Raji (cell line): Measurements from ENCODE around the gene DCAF5.

Experiments used
- POLR2A ChIP-seq: IDR thresholded peaks from 2 replicates; pipeline ENCODE4 v1.6.1; 2011; ENCODE audit warnings: low read depth, low read length, control low read depth; ENCODE audit not compliant: insufficient read depth

DCAF5 gene

DNA sequence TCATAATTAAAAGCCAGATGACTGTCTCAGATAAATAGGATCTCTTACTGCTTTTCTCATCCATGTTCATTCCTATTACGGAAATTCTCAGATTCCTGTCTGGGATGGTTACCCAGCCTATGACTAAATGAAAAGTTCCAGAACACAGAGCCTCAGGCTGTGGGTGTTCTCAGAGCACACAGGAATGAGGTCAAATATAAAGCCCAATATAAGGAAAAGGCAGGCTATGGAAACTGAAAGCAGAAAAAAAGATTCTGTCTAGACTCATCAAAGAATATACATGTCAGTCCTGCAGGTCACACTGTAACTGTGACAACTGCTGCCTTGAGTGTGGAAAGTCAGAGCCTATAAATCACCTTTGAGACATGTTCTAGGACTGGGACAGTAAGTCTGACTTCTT lies 64.3 kb downstream of the DCAF5 start:
- TF ChIP-seq POLR2A, result no peak

DNA sequence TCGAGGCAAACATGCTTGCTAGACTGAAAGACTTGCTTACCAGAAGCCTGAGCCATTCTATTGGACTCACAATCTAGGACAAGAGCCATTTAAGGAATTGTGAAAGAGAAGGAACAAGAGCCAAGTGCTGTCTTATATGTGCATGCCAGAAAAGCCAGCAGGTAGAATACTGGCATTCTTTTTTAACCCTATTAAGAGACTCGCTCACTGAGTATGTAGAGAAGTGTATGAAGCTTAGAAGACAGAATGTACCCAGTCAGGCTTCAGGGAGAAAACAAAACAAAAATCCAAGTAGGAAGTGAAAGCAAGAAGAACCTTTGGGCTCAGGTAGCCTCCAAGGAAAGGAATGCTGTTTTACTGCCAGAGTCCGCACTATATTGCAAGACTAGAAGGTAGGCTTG lies 65.9 kb downstream of the DCAF5 start:
- TF ChIP-seq POLR2A, result no peak

DNA sequence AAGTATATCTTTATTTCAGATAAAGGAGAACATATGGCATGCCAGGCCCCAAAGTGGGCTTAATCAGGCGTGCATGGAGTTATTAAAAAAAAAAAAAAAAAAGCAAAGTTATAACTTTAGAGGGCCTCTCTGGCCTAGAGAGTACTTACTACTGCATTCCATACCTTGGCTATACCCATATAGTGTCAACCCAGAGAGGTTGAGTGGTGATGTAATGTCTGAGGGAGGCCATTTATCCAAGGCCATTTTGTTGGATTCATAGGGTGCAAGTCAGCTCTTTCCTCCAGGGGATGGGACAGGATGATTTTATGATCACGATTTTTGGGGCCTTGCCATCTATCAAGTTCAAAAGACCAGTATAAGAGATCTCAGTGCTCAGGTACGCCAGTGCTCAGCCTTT lies 66.4 kb downstream of the DCAF5 start:
- TF ChIP-seq POLR2A, result no peak

DNA sequence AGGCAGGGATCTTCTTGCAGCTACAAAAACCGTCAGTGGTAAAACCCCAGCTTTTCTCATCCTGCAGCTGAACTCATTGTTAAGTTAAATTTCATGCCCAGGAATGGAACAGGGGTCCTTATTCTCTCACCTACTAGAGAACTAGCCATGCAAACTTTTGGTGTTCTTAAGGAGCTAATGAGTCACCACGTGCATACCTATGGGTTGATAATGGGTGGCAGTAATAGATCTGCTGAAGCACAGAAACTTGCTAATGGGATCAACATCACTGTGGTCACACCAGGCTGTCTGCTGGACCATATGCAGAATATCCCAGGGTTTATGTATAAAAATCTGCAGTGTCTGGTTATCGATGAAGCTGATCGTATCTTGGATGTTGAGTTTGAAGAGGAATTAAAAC lies 68.9 kb downstream of the DCAF5 start:
- no peak for TF ChIP-seq POLR2A

- no peak for TF ChIP-seq POLR2A
These were observed 69.7 kb downstream of the DCAF5 start for GRCh38 chr14:69083181-69083580.

- no peak for TF ChIP-seq POLR2A
These were observed 71.6 kb downstream of the DCAF5 start for GRCh38 chr14:69081271-69081670.

DNA sequence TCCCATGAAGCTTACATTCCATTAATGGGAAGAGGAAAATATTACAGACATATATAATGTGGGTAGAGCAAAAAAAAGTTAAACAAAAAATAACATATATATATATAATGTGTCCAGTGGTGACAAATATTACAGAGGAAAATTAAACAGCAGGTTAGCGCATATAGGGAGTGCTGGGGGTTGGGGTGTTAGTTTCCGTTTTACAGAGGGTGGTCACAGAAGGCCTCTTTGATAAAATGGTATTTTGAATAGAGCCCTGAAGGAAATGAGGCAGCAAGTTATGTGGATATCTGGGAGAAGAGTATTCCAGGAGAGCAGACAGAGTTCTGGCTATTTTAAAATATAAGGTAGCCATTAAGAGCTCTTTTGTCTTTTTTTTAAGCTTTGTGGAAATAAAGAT lies 73.2 kb downstream of the DCAF5 start:
- TF ChIP-seq POLR2A, result no peak

DNA sequence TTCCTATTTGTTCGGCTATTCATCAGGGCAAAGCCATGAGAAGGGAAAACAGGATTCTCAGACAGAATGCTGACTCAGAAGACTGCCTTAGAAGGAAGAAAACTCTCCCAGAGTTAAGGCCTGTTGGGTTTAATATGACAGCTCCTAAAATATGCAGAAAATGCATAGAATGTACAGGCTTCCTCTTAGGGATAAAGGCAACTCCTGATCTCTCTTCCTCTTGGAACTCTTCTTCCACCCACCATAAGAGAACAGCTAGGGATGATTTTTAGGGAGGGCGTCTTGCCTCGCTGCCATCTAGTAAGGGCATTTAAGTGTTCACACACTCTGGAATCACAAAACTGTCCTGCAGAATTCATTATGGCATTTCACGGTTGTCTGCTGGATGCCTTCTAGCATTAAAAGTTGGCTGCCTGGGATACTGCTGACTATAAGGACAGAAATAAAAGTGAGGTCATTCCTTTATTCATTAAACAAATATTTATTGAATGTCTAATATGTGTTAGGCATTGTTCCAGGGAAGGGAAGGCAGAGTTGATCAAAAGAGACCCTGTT lies 73.7 kb downstream of the DCAF5 start:
- TF ChIP-seq POLR2A, result no peak

- no peak for TF ChIP-seq POLR2A
These were observed 75.1 kb downstream of the DCAF5 start for GRCh38 chr14:69077841-69078240.

DNA sequence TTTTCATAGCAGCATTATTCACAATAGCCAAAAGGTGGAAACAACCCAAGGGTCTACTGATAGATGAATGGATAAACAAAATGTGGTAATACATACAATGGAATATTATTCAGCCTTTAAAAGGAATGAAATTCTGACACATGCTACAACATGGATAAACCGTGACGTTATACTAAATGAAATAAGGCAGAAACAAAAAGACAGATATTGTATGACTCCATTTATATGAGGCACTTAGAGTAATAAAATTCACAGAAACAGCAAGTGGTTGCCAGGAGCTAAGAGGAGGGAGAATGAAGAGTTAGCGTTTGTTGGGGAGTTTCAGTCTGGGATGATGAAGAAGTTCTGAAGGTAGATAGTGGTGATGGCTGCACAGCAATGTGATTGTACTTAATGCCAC lies 76.6 kb downstream of the DCAF5 start:
- no peak for TF ChIP-seq POLR2A

- TF ChIP-seq POLR2A, result no peak
These were observed 79.0 kb downstream of the DCAF5 start for GRCh38 chr14:69073915-69074314.

GRCh38 chr14:69073429-69073828 lies 79.5 kb downstream of the DCAF5 start:
- TF ChIP-seq POLR2A, result no peak

DNA sequence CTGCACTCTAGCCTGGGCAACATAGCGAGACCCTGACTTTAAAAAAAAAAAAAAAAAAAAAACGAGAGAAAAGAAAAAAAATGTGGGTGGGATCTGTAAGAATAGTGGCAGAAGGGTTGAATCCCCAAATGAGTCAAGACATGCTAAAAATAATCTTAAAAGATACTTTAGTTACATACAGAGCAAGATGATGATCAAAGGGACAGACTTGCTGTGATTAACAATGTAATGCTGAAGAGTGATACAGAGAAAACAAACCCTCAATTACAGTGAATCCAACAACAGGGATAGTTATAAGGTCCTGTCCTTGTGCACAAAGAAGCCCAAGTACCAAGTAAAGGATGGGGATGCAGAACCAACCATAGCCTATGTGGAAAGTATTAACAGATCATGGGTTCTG lies 80.3 kb downstream of the DCAF5 start:
- no peak for TF ChIP-seq POLR2A

DNA sequence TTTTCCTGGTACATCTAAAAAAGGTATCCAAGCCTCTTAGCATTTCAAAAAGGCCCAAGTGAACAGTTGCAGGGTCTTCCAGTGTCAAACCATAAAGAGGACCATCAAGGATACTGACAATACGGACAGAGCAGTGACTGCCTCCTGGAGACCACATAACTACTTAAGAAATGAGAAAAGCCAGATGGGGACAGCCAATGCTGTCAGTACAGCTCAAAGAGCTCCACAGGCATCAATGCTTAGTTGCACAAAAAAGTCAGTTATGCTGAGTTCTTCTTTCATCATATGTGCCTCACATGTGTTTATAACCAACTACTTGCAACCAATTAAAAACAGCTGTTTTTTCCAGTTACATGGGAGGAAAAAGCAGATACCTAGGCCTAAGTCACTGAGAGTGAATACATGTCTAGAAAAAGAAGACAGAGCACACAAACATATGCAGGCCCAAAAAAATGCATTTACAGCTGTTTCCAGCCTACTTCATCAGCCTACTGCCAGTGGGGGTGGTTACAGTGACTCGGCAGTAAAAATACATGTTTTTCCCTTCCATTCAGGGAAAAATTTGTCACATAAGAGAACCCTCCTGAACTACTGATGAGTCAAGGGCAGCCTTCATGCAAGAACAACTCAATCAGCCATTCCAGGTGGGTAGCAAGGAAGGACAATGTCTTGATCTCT lies 84.0 kb downstream of the DCAF5 start:
- no peak for TF ChIP-seq POLR2A

GRCh38 chr14:69066396-69067171 lies 86.3 kb downstream of the DCAF5 start:
- TF ChIP-seq POLR2A, result no peak

DNA sequence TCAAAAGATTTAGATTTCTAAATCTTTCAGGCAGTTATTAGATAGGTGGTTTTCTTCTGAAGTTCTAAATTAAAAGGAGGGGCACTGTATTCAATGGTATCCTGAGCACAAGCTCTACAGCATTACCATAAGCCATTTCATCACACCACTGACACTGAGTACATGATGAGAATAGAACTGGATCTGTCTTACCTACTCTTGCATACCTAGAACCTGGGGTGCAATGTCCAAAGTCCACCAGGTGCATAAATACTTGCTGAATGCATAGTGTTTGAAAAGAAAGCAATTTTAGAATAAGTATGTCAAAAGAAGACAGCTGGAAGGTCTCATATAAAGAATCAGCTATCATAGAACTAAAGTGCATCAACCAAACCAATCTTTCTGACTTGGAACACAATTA lies 88.3 kb downstream of the DCAF5 start:
- TF ChIP-seq POLR2A, result no peak
